GM12878 (cell line): ENCODE data around the gene CCDC191. TPM values are rescaled to one million over a fixed set of nuclear protein-coding genes. Genes with fewer than 3 reads are reported as not detected.

ENCODE experiments used
- ATF2 ChIP-seq: IDR thresholded peaks from 2 replicates; pipeline ENCODE4 v1.6.1; 2012; ENCODE audit warnings: low read length, inconsistent platforms
- BCL11A ChIP-seq: IDR thresholded peaks from 2 replicates; pipeline ENCODE4 v1.6.1; 2011; ENCODE audit warnings: low read depth, low read length
- EGR1 ChIP-seq, 2 experiments: IDR thresholded peaks; 1 replicate in 1 of 2; 2 replicates in 1 of 2; pipeline ENCODE4 v1.6.1; 2011 to 2012; ENCODE audit warnings: low read depth in 2 of 2, low read length in 2 of 2, borderline replicate concordance in 1 of 2, mild to moderate bottlenecking in 1 of 2, moderate library complexity in 1 of 2
- EP300 ChIP-seq, 2 experiments: fragments of 150-350 bp in 1 of 2; IDR thresholded peaks; 2 replicates each; pipeline ENCODE4 v1.6.1; 2011 to 2012; ENCODE audit warnings: low read depth in 2 of 2, low read length in 2 of 2, borderline replicate concordance in 1 of 2, improper control_type of control experiment in 1 of 2, inconsistent platforms in 1 of 2; ENCODE audit not compliant: control insufficient read depth in 1 of 2
- GATAD2B ChIP-seq: fragments of 450-650 bp; conservative IDR thresholded peaks from 2 replicates; pipeline ENCODE4 v1.6.1; 2017; ENCODE audit warnings: low read depth, mild to moderate bottlenecking, moderate library complexity
- IRF3 ChIP-seq: fragments of 450-650 bp; IDR thresholded peaks from 2 replicates; pipeline ENCODE4 v1.6.1; 2014; ENCODE audit warnings: mild to moderate bottlenecking
- KAT2A ChIP-seq: conservative IDR thresholded peaks from 2 replicates; pipeline ENCODE4 v1.6.1; 2011; ENCODE audit warnings: low read depth, low read length; ENCODE audit not compliant: control insufficient read depth
- MEF2A ChIP-seq: IDR thresholded peaks from 2 replicates; pipeline ENCODE4 v1.6.1; 2011; ENCODE audit warnings: low read depth, mild to moderate bottlenecking, low read length, moderate library complexity; ENCODE audit not compliant: insufficient read depth
- MTA2 ChIP-seq: fragments of 450-650 bp; IDR thresholded peaks from 2 replicates; pipeline ENCODE4 v1.6.1; 2016; ENCODE audit warnings: low read depth, mild to moderate bottlenecking, moderate library complexity
- NR2C1 ChIP-seq: fragments of 450-650 bp; IDR thresholded peaks from 2 replicates; pipeline ENCODE4 v1.6.1; 2017; ENCODE audit warnings: antibody characterized with exemption, mild to moderate bottlenecking, moderate library complexity
- NR2F1 ChIP-seq: fragments of 450-650 bp; conservative IDR thresholded peaks from 2 replicates; pipeline ENCODE4 v1.6.1; 2017; ENCODE audit warnings: mild to moderate bottlenecking
- PAX5 ChIP-seq: IDR thresholded peaks from 2 replicates; pipeline ENCODE4 v1.6.1; 2011; ENCODE audit warnings: low read depth, low read length, borderline replicate concordance
- PAX8 ChIP-seq: fragments of 450-650 bp; IDR thresholded peaks from 2 replicates; pipeline ENCODE4 v1.6.1; 2017; ENCODE audit warnings: mild to moderate bottlenecking, moderate library complexity
- SIN3A ChIP-seq: IDR thresholded peaks from 2 replicates; pipeline ENCODE4 v1.6.1; 2012; ENCODE audit warnings: low read depth, low read length, improper control_type of control experiment
- SMAD1 ChIP-seq: fragments of 450-650 bp; IDR thresholded peaks from 2 replicates; pipeline ENCODE4 v1.6.1; 2018; ENCODE audit warnings: mild to moderate bottlenecking, low read depth; ENCODE audit not compliant: partially characterized antibody
- SUPT20H ChIP-seq: IDR thresholded peaks from 2 replicates; pipeline ENCODE4 v1.6.1; 2011; ENCODE audit warnings: low read depth, mild to moderate bottlenecking, low read length, moderate library complexity, borderline replicate concordance; ENCODE audit not compliant: control insufficient read depth
- ZNF24 ChIP-seq: fragments of 450-650 bp; IDR thresholded peaks from 2 replicates; pipeline ENCODE4 v1.6.1; 2017; ENCODE audit warnings: antibody characterized with exemption, mild to moderate bottlenecking
- polyA plus RNA-seq, 11 experiments: library from polyadenylated mRNA; depleted of rRNA in 4 of 11; unstranded in 6 of 11; stranded (reverse) in 5 of 11; fragments of >200 nt; fragmentation: Nextera tagmentation in 4 of 11; fragmentation: Illumina TruSeq in 1 of 11; extraction: Ambion mirVana in 4 of 11; extraction: Trizol in 1 of 11; gene quantifications; 1 replicate in 1 of 11; 2 replicates in 10 of 11; pipeline versions ENCODE4 v1.2.1 to v1.2.3, GENCODE V29; 2011 to 2016; ENCODE audit warnings: inconsistent platforms in 2 of 11, missing spikeins in 2 of 11, low read depth in 1 of 11
- total RNA-seq, 4 experiments: library from RNA; depleted of rRNA in 3 of 4; stranded (reverse); fragments of >200 nt in 3 of 4; fragmentation: Illumina TruSeq in 1 of 4; extraction: Trizol in 1 of 4; gene quantifications; 2 replicates each; pipeline versions ENCODE4 v1.2.1 to v1.2.3, GENCODE V29; 2013 to 2021
- TF ChIP-seq, protein P1 (sequence below): fragments of 450-650 bp; IDR thresholded peaks from 2 replicates; pipeline ENCODE4 v1.6.1; 2016; ENCODE audit warnings: mild to moderate bottlenecking
- TF ChIP-seq, protein P2 (sequence below): IDR thresholded peaks from 2 replicates; pipeline ENCODE4 v1.6.1; 2011; ENCODE audit warnings: mild to moderate bottlenecking, low read depth, low read length, moderate library complexity; ENCODE audit not compliant: insufficient replicate concordance
- TF ChIP-seq, protein P3 (sequence below), 3 experiments: IDR thresholded peaks in 2 of 3; conservative IDR thresholded peaks in 1 of 3; 2 replicates each; pipeline ENCODE4 v1.5.1; 2011; ENCODE audit warnings: low read depth in 3 of 3, low read length in 3 of 3, mild to moderate bottlenecking in 3 of 3, control low read depth in 2 of 3, moderate library complexity in 2 of 3, inconsistent platforms in 1 of 3, mixed read lengths in 1 of 3; ENCODE audit not compliant: control insufficient read depth in 2 of 3, insufficient read depth in 1 of 3; ENCODE audit errors: extremely low read depth in 1 of 3

The CCDC191 gene
- total and polyA plus RNA-seq, 10 of the 15 experiments (the other 5 are each of a cell fraction or from before 2014, with no cell fraction given) = 1.2 to 2.9 (median 1.7) TPM

- TF ChIP-seq EP300 (IDR thresholded peaks at IDR 0.05; ENCODE audit: borderline replicate concordance in 1 of 2, control insufficient read depth in 1 of 2, low read depth in 2 of 2, low read length in 2 of 2) = no peak
- no peak for TF ChIP-seq ATF2
- 0 out of 2 replicates have a peak, but pooled peaks have one; percentile 7 for TF ChIP-seq NR2F1
- TF ChIP-seq, protein P1, sequence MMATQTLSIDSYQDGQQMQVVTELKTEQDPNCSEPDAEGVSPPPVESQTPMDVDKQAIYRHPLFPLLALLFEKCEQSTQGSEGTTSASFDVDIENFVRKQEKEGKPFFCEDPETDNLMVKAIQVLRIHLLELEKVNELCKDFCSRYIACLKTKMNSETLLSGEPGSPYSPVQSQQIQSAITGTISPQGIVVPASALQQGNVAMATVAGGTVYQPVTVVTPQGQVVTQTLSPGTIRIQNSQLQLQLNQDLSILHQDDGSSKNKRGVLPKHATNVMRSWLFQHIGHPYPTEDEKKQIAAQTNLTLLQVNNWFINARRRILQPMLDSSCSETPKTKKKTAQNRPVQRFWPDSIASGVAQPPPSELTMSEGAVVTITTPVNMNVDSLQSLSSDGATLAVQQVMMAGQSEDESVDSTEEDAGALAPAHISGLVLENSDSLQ = no peak
- TF ChIP-seq, protein P2, sequence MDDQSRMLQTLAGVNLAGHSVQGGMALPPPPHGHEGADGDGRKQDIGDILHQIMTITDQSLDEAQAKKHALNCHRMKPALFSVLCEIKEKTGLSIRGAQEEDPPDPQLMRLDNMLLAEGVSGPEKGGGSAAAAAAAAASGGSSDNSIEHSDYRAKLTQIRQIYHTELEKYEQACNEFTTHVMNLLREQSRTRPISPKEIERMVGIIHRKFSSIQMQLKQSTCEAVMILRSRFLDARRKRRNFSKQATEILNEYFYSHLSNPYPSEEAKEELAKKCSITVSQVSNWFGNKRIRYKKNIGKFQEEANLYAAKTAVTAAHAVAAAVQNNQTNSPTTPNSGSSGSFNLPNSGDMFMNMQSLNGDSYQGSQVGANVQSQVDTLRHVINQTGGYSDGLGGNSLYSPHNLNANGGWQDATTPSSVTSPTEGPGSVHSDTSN = no peak
- TF ChIP-seq SIN3A = peak; percentile 14; the same call in 1 of the 2 replicates
- TF ChIP-seq SMAD1 = no peak
- TF ChIP-seq SUPT20H = no peak
- no peak for TF ChIP-seq MEF2A
- no peak for TF ChIP-seq BCL11A
- TF ChIP-seq ZNF24 = no peak
- TF ChIP-seq KAT2A = no peak
- TF ChIP-seq IRF3 = no peak
- no peak for TF ChIP-seq MTA2
- TF ChIP-seq EGR1 (IDR thresholded peaks at IDR 0.05; ENCODE audit: borderline replicate concordance in 1 of 2, low read depth in 2 of 2, low read length in 2 of 2) = peak in 1 of 2 experiments; percentile 84; a peak in 2 of 3 replicates
- no peak for TF ChIP-seq NR2C1
- TF ChIP-seq, protein P3, sequence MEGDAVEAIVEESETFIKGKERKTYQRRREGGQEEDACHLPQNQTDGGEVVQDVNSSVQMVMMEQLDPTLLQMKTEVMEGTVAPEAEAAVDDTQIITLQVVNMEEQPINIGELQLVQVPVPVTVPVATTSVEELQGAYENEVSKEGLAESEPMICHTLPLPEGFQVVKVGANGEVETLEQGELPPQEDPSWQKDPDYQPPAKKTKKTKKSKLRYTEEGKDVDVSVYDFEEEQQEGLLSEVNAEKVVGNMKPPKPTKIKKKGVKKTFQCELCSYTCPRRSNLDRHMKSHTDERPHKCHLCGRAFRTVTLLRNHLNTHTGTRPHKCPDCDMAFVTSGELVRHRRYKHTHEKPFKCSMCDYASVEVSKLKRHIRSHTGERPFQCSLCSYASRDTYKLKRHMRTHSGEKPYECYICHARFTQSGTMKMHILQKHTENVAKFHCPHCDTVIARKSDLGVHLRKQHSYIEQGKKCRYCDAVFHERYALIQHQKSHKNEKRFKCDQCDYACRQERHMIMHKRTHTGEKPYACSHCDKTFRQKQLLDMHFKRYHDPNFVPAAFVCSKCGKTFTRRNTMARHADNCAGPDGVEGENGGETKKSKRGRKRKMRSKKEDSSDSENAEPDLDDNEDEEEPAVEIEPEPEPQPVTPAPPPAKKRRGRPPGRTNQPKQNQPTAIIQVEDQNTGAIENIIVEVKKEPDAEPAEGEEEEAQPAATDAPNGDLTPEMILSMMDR (IDR thresholded peaks at IDR 0.05 in 2 of 3, conservative IDR thresholded peaks at IDR 0.05 in 1 of 3; ENCODE audit: control insufficient read depth in 2 of 3, extremely low read depth in 1 of 3, insufficient read depth in 1 of 3, low read depth in 3 of 3, low read length in 3 of 3) = no peak
- no peak; the same call in 1 of the 2 replicates for TF ChIP-seq GATAD2B
- TF ChIP-seq PAX8 = no peak
- TF ChIP-seq PAX5 = no peak
Observed at GRCh38 chr3:113948015-113948917, 108.1 kb downstream of the CCDC191 start (continued).
